SH-SY5Y (cell line): Measurements from ENCODE around the gene FAIM2.

Experiments used
- GATA2 ChIP-seq: IDR thresholded peaks from 2 replicates; pipeline ENCODE4 v1.6.1; 2011; ENCODE audit warnings: mild to moderate bottlenecking, low read depth, low read length
- GATA3 ChIP-seq: IDR thresholded peaks from 2 replicates; pipeline ENCODE4 v1.6.1; 2011; ENCODE audit warnings: low read depth, mild to moderate bottlenecking, low read length, moderate library complexity

The FAIM2 gene

DNA sequence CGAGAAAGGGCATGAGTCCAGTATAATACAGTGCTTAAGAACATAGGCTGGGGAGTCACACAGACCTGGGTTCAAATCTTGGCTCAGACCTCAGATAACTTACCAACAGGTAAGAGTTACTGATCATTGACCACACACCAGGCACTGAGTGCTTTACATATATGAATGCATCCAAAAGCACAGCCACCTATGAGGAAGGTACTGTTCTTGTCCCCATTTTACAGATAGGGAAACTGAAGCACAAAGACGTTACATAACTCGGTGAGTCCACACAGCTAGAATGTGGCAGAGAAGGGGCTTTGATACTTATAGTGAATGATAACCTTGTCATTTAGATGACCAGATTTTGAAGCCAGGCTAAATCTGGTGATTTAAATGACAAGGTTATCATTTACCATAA, 27.6 kb downstream of the FAIM2 start:
- no peak for TF ChIP-seq GATA2
- no peak for TF ChIP-seq GATA3

DNA sequence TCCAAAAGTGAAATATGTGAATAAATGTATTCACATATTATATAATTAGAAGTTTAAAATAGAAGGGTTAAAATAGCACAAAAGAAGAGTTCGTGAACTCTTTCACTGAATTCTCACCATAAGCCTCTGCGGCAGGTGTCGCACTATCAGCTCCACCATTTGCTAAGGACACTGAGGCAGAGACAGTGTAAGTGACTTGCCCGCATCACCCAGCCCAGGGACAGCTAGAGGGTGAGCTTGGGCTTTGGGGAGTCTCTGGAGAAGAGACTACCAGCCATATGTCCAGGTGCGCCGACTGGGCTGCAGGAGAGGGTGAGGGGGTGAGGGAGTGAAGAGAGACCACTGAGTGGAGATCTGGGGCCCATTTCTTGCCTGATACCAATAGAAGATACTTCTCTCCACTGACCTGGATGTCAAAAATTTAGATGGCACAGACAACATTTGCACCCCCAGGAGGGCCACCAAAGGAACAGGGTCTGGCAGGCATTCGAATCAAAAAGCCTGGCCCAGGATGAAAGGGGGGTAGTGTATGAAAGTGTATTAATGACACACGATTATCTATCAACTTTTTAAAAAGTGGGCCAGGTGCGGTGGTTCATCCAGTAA, 28.5 kb downstream of the FAIM2 start:
- TF ChIP-seq GATA2 (no peak), GATA3 (no peak)

DNA sequence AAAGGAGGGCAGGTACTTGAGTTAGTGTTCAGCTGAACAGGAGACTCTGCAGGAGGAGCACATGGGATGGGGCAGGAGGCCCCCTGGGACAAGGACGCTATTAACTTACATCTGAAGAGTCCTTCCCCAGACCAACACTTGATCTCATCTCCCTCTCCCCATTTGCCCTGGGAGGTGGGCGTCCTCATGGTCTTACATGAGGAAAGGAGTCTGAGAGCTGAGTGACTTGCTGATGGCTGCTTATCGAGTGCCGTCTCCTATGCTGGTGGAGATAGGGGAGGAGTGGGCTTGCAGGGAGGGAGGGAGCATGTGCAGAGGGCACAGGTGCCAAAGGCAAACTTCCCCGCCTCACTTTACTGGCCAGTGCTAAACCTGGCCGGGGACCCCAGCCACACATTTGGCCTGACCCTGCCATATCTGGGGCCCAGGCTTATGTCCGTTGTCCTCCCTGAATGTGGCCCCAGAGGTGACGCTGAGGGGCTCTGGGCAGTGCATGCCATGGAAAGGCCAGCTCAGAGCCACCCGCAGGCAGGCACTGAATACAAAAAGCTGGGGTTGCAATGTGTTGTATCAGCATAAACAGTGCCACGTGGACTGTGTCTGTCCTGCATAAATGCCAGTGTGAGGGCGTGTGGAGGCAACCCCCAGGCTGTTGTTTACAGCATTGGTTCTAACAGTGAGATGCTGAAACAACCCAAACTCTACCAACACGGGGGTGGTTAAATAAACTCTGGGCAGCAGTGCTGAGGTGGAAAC, 29.4 kb downstream of the FAIM2 start:
- TF ChIP-seq GATA3 (no peak), GATA2 (no peak)

DNA sequence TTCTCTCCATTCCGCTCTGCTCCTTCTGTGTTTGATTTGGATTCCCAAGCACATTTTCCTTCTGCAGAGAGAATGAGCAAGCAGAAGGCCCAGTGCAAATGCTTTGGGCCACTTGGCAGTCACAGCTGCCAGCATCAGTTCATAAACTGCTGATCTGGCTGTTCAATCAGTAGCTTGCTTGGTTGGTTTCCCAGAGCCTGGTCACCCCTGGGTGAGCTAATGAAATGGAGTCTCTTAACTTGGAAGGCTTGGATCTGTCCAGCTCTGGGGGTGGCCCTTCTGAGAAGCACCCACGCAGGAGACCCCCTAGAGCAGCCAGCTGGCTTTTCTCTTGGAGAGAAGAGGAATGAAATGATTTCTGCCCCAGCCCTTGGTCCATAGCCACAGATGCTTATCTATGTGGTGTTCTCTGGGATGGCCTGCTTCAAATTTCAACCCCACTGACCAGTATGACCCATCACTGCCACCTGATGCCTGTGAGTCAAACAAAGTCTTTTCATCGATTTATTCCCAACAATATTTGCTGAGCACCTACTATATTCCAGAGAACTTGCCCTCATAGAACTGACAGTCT, 30.3 kb downstream of the FAIM2 start:
- TF ChIP-seq GATA3 (peak; percentile 66), GATA2 (peak; percentile 89)

DNA sequence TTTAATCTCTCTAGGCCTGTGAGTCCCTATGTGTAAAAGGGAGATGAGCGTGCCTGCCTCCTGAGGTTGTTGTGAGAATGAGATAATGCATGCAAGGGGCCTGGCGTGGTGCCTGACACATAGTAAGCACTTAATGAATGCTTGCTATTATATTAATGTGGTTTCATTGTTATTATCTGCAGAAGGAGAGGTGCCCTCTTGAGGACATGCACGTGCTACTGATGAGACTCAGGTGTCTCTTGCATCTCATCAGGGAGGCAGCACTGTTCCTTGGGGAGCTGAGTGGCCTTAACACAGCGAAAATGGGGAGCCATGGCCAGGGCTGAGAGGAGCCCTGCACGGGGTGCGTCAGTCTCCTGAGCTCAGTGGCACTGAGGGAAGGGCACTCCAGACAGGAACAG, 30.9 kb downstream of the FAIM2 start:
- TF ChIP-seq GATA3 (no peak), GATA2 (no peak)

DNA sequence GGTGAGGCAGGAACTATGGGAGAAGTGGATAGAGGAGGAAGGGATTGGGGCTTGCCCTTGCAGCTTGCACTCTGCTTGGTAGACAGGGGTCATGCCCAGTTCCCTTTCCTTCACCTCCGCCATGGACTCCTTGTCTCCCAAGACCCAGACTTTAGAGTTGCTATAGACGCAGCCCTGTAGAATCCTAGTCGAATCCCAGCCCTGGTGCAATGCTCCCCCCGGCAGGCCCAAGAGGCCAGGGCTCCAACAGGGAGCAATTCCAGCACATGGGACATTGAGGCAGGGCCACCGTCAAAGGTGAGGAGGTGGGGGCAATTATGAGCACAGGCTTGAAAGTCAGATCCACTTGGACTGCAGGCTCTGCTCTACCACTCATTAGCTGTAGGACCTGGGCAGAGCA, 31.3 kb downstream of the FAIM2 start:
- TF ChIP-seq GATA2 (no peak), GATA3 (no peak)

DNA sequence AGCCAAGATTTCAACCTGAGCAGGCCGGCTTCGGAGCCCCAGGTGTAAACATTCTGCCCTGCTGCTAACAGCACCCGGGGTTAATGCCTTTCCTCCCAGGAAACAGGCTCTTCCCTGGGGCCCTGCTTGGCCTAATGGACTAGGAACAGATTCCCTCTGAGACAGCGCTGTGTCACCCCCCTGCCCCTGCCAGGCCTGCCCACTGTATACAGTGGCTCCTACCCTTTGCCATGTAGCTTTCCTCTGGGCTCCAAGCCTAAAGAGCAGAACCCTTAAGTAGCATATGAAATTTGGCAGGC, 32.5 kb downstream of the FAIM2 start:
- TF ChIP-seq GATA3 (no peak), GATA2 (no peak)

DNA sequence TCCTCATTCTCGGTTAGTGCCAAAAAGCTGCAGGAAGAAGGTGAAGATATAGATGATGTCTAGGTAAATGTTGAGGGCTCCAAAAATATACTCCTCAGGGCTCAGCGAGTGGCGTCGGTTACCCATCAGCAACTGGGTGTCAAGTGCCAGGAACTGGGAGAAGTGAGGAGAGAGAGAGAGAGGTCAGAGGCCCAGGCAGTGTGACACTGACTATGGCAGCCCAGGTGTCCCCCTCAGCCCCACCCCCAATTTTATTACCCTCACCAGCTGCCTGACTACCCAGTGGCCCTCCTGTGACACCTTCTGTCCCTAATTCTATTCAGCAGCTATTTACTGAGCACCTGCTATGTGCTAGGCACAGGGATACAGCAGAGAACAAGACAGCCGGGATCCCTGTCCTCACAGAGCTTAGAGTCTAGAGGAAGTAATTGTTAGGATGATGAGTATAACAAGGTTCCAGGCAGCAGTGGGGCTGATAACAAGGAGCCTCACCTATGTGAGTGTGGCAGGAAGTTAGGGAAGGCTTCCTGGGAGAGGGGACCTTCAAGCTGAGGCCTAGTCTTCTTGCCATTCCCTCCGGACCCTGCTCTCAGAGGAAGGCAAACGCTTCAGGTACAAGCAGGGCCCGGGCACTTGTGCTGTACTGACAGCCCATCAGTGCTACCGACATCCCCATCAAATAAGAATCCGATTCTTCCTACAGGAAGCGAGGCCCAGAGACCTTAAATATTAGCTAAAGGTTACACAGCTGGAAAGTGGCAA, 33.0 kb downstream of the FAIM2 start:
- TF ChIP-seq GATA2: no peak
- TF ChIP-seq GATA3: no peak

DNA sequence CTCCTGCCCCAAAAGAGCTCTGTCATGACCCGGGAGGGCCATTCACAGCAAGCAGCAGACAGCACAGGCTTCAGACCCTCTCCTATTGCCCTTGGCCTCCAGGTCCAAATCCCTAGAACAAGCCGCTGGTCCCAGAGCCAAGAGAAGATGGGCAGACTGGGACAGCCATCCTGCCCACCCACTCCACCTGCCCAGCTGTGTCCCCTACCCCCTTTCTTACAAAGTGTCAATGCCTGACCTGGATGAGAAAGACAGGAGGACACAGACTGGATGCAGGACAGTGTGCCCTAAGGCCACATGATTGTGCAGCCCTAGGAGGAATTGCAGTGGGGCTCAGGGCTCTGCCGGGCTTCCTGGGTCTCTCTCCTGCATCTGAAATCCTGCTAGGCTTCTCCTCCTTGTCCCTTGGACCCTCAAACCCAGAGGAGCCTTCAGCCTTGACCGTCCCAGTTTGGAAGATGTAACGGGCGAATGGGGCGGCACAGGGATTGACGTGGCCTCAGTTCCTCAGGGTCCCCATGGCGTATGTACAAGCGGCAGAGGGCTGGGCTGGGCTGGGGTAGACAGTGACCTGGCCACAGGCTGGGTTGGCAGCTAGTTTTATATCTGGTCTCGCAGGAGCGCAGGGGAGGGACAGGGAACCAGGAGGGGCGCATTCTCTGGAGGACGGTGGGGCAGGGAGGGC, 33.7 kb downstream of the FAIM2 start:
- TF ChIP-seq GATA2: no peak
- no peak for TF ChIP-seq GATA3

DNA sequence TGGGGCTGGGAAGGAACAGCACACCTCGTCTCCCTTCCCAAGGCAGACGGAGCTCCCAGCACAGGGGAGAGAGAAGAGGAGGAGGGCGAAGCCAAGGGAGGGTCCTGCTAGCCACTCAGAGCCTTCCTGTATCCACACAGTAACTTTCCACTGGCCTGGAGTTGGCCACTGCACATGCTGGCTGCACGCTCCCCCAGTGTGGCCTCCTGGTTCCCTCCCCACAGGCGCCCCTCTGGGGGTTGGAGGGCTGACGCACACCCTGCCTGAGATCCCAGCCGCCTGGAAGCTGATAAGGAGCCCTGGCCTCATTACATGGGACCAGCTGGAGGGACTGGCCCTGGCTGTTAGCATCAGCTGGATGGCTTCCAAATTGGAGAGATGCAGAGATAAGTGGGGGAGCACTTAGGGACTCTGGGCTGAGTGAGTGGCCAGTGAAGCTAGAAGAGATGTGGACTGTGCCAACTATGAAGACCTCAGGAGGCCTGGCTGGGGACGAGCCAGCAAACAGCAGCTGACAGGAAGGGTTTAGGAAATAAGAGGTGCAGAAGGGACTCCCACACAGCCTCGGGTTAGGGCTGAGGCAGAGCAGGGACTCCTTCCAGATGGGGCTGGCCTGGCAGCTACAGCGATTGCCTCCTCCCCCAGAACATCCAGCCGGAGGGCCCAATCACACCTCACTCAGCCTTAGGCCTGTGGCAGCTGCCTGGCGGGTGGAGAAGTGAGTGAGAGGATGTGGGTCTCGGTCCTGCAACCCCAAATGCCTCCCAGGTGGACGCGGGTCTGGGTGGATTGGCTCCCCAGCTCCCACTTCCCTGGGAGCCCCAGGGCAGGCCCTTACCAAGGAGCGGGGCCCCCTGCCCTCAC, 34.5 kb downstream of the FAIM2 start:
- peak; percentile 100 for TF ChIP-seq GATA2
- peak; percentile 100 for TF ChIP-seq GATA3

DNA sequence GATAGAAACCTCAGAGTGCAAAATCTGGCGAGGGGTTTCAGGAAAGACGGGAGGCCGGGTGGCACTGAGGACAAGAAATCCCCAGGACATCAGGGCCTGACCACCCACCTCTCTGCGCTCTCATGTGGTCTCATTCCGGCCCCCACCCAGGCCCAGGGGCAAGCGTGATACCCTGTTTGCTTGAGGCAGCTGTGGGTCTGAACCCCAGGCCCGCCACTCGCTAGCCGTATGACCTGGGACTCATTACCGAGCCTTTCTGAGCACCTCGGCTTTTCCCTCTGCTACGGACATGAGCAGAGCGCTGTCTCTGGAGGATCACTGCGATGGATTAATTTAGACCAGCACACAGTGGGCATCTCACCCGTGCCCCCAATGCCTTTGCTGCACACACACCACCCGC, 35.3 kb downstream of the FAIM2 start:
- no peak for TF ChIP-seq GATA3
- no peak for TF ChIP-seq GATA2

DNA sequence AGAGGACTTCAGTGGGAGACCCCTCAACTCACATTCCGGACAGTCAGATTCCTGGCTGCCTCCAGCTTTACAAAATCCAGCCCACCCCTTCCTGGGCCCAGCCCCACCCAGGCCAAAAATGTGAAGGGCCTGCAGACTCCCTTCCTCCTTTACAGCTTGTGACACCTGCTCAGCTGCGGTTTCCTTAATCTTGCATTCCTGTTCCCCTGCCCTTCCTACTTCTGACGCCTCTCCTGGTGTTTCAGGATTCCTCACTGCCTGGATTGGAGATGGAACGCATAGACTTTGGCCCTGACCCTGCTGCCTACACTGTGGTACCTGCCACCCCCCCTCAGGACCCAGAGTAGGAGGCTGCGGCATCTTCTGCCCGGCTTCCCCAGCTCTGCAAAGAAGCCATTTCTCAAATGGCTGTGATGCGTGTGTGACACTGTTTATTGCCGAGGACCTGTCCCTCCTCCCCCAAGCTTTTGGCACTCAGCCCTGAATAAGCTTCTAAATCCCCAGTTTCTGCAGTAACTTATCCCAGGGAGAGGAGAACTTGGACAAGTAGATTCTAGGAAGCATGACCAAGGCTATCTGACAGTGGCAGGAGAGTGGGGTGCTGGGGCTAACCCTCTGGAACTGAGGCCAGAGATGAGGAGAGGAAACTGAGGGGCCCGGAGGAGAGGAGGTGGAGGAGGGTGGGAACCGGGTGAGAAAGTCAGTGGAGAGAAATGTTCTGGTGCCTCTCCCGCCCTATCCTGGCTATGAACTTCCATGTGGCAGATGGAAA, 35.9 kb downstream of the FAIM2 start:
- TF ChIP-seq GATA3 (no peak), GATA2 (no peak)
